Kidney tubule cell (primary cell): ENCODE data around the gene ATP6V0E1.

ENCODE experiments used
- DNase-seq: peaks from one replicate; pipeline ENCODE4 v3.0.0-alpha.2; 2018; ENCODE audit warnings: low spot score

The ATP6V0E1 gene

DNA sequence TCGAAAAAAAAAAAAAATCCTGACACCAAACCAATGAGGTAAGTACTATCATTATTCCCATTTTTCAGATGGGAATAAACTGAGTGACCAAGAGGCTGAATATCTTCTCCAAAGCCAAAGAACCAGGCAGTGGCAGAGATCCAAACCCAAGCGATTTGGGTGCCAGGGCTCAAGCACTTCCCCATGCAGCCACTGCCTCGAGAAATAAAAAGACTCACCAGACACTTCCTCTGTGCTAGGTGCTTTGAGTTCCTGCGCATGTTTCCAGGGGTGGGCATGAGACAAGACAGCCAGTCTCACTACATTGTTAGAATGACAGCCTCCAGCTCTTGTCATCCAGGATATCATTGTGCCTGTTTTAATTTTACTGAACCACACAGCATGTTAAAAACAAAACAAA is 26.6 kb upstream of the ATP6V0E1 start:
- DNase-seq = no peak

- DNase-seq = no peak
These were observed 26.1 kb upstream of the ATP6V0E1 start for GRCh38 chr5:172957458-172957857.

DNA sequence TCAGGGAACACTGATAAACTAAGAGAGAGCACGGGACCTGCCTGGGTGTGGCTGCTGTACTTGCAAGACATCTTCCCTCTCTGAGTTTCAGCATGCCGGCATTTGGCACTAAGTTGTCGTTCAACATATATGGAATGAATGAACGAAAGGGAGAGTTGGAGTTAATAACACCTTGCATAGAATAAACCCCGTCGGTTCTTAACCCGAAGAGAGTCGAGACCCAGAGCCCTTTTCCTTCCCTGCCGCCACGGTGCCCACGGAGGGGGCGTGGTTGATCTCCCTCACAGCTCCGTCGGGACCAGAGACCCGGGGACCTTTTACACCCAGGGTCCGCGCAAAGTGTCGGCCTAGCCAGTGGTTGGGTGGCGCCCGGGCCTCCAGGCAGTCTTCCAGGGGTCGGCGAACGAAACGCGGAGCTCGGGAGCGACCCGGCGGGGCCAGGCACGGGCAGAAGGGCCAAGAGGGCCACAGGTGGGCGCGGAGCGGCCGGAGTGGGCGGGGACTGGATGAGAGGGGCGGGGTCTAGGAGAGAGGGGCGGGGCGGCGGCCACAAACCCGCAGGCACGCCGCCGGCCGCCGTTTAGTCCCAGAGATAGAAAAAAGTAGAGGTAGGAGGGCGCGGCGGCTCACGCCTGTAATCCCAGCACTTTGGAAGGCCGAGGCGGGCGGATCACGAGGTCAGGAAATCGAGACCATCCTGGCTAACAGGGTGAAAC is 25.1 kb upstream of the ATP6V0E1 start:
- peak; percentile 74 for DNase-seq

DNA sequence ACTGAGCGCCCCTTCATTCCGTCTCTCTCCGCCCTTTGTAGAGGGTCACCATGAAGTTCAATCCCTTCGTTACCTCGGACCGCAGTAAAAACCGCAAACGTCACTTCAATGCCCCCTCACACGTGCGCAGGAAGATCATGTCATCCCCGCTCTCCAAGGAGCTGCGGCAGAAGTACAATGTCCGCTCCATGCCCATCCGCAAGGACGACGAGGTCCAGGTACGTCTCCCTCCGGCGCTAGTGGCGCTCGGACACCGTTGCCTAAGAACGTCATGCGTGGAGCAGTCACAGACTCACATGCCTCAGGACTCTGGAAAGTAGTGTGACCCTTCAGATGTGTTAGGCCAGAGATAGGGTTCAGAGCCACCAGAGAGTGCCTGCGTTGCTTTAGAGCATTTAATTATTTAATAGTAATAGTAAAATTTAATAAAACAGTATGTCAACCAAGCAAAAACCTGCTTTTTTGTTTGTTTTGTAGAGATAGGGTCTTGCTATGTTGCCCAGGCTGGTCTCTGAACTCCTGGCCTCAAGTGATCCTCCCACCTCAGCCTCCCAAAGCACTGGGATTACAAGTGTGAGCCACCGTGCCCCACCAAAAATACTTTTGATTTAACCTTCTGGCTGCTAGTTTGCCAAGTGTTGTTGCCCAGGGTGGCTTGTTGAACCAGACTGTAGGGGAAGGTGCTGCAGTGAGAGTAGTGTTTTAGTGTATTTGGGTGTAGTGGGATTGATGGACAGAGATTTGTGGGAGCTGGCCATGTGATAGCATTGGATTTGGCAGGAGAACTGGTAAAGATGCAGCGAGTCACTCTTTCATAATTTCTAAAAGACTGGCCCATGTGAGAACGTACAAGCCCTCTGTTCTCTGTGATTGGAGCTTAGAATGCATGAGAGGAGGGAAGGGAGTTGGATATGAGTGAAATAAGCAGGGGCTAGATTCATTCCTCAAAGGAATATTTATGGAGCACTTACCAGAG is 23.5 kb upstream of the ATP6V0E1 start:
- no peak for DNase-seq

GRCh38 chr5:172969921-172970320 is 13.7 kb upstream of the ATP6V0E1 start:
- no peak for DNase-seq

- no peak for DNase-seq
These were observed 12.1 kb upstream of the ATP6V0E1 start for GRCh38 chr5:172971482-172971881.

DNA sequence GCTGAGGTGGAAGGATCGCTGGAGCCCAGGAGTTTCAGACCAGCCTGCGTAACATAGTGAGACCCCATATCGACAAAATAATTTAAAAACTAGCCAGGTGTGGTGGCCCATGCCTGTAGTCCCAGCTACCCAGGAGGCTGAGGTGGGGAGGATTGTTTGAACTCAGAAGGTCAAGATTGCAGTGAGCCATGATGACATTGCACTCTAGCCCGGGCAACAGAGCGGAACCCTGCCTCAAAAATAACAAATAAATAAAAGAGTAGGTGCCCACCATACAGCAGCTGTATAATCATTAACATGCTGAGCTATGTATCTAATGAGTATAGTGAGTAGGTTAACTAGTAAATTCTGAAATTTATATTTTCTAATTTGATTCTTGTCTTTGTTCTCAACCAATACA is 11.0 kb upstream of the ATP6V0E1 start:
- DNase-seq = peak; percentile 48

GRCh38 chr5:172973127-172973916 is 10.2 kb upstream of the ATP6V0E1 start:
- DNase-seq = peak; percentile 33

- DNase-seq = no peak
These were observed 9.6 kb upstream of the ATP6V0E1 start for GRCh38 chr5:172973931-172974330.

- DNase-seq = no peak
These were observed 8.3 kb upstream of the ATP6V0E1 start for GRCh38 chr5:172975289-172975688.

GRCh38 chr5:172979778-172980177 is 3.8 kb upstream of the ATP6V0E1 start:
- DNase-seq = no peak

- no peak for DNase-seq
These were observed 1.6 kb upstream of the ATP6V0E1 start for GRCh38 chr5:172981931-172982330.

DNA sequence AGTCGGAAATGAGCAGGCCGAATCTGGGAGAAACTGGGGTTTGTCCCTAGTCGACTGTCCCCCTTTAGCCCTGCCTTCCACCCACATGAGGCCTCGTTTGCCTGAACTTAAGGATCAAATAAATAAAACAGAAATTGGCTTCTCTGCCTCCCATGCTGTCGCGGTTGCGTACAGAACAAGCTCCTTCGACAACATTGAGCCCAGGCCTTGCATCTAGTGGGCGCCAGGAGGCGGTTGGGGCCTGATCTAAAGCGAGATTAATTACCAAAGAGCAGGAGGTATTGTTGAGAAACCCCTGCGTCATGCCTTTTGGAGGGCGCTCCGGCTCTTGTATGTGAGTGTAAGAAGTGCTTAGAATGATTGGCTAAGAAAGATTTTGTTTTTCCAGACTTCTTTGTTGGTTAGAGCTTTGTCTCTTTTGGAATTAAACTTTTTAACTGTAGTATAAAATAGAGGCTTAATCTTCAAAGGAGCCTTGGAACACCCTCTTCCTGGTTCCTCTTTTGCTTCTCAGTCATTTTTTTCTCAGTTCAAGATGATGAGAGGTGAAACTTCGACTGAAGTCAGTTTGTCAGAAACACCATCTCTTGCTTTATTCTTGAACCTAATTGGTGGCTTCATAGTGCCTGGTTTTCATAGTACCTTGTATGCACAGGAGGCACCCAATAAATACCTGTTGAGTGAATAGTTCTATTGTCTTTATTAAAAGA is 828 bp downstream of the ATP6V0E1 start:
- peak; percentile 82 for DNase-seq

GRCh38 chr5:172985596-172985995 is 2.0 kb downstream of the ATP6V0E1 start:
- peak; percentile 45 for DNase-seq

DNA sequence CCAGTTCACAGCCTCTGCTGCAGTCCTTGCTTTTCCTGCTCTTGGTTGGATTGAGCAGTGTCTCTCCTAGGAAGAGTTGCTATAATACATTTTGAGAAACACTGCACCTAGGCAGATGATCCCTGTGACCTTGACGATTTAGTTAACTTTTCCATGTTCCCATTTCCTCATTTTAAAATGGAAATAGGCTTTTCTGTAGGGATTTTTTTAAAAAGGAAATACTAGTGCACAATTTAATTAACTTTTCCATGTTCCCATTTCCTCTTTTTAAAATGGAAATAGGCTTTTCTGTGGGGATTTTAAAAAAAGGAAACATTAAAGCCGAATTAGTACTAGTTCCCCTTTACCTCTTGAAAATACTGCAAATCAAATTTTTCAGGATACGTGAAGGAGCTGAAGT is 4.7 kb downstream of the ATP6V0E1 start:
- no peak for DNase-seq

DNA sequence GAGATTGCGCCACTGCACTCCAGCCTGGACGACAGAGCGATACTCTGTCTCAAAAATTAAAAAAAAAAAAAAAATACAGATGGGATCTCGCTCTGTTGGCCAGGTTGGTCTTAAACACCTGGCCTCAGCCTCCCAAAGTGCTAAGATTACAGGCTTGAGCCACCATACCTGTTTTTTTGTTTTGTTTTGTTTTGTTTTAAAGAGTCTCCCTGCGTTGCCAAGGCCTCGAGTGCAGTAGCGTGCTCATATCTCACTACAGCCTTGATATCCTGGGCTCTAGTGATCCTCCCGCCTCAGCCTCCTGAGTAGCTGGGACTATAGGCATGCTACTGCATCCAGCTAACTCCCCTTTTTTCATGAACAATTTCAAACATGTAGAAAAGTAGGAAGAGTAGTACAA is 7.2 kb downstream of the ATP6V0E1 start:
- DNase-seq = no peak

DNA sequence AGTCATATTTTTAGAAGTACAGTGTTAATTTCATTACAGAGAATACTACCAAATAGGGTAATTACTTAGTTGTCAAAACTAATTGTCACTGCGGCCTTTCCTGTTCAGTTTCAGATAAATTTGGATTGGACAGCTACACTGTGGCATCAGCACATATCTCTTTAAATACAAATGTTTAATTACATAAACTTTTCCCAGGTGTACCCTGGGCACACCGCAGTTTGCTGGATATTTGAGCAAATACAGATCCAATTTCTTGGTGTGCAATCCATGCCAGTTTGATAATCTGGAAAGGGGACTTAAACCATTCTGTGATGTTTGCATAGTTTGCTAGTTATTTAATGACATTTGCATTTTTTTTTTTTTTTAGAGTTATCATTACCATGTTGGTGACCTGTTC is 10.8 kb downstream of the ATP6V0E1 start:
- DNase-seq = no peak

- no peak for DNase-seq
These were observed 15.9 kb downstream of the ATP6V0E1 start for GRCh38 chr5:172999372-172999973.

DNA sequence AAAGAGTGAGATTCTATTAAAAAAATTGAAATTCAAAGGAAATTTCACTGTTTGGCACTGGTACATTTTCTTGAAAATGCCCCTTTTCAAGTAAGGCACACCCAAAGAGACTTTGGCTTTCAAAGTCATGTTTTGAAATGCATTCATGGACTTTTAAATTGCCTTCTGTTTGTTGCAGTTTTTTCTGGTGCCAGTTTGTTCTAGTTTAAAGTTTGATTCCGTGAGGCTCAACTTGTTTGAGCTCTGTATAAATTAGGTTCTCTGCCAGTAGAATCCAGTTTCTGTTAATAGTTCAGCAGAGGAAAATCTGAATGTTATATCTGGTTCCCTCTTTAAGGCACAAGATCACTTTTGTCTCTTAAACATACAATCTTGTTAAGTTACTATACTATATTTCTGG is 16.4 kb downstream of the ATP6V0E1 start:
- DNase-seq = no peak

DNA sequence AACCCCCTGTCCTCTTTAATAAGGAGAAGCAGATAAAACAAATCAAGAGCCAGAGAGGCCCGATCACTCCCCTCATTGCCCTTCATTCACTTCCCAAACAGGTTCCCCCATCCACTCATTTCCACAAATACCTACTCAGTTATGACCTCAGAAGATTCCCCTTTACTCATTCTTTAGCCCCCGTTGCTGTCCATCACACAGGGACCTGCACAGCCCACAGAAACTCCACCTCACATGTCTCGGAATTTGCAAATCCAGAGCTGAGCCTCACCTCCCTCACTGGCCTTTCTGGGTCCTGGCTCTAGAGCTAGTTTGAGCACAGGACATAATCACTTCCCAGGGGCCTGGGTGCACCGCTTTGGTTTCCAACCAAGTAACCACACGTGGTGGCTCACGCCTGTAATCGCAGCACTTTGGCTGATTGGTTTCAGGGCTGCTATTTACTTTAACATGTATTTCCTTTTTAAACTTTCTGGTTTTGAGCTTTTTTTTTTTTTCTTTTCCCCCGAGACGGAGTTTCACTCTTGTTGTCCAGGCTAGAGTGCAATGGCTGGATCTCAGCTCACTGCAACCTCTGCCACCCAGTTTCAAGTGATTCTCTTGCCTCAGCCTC is 17.8 kb downstream of the ATP6V0E1 start:
- DNase-seq = no peak

- no peak for DNase-seq
These were observed 19.8 kb downstream of the ATP6V0E1 start for GRCh38 chr5:173003360-173003759.
